Neuron (in vitro differentiated cells): ENCODE measurements around the gene DNAJB1.
"Not testable (repeated sequence)": the region's sequence is repeated elsewhere in the genome, so short reads cannot be mapped to it uniquely, and the experiment has no call there.

ENCODE experiments used
- H2AFZ ChIP-seq: one replicate; pipeline ENCODE4 v1.6.1; 2013; ENCODE audit warnings: low read depth, mild to moderate bottlenecking, inconsistent platforms, low read length, moderate library complexity
- H3K27me3 ChIP-seq: one replicate; pipeline ENCODE4 v1.6.1; 2013; ENCODE audit warnings: low read length; ENCODE audit not compliant: insufficient read depth
- H3K36me3 ChIP-seq: one replicate; pipeline ENCODE4 v1.6.1; 2013; ENCODE audit warnings: low read length; ENCODE audit not compliant: insufficient read depth
- H3K4me1 ChIP-seq: one replicate; pipeline ENCODE4 v1.6.1; 2013; ENCODE audit warnings: low read length; ENCODE audit not compliant: insufficient read depth
- H3K4me3 ChIP-seq: 2 replicates; pipeline ENCODE4 v1.5.1; 2013; ENCODE audit warnings: mild to moderate bottlenecking, low read length, moderate library complexity
- H3K9me3 ChIP-seq: one replicate; pipeline ENCODE4 v1.6.1; 2013; ENCODE audit warnings: low read length

The DNAJB1 gene

GRCh38 chr19:14517840-14518505 is at the start of gene DNAJB1:
Gene DNAJB1, minus strand, starts transcription at chr19:14518397. Its CDS starts 48 bp downstream, at chr19:14518349.
- no peak within 1 kb of the TSS for H2AFZ ChIP-seq
- H3K27me3 ChIP-seq, result no peaks in the 10 kb centered on the region
- H3K9me3 ChIP-seq, result no peaks in the 10 kb centered on the region
- H3K4me3 ChIP-seq, result peak within 1 kb of the TSS; percentile 88
- H3K36me3 ChIP-seq, result peaks cover 31% of the 10 kb centered on the region
- H3K4me1 ChIP-seq, result peaks cover 36% of the 10 kb centered on the region

- Histone ChIP-seq H3K27me3 (no peaks in the 10 kb centered on the region), H3K9me3 (no peaks in the 10 kb centered on the region), H3K36me3 (peaks cover 27% of the 10 kb centered on the region), H3K4me3 (no peak overlapping the region), H3K4me1 (peaks cover 5% of the 10 kb centered on the region), H2AFZ (no peak overlapping the region)
Measured at GRCh38 chr19:14567079-14567478, 48.9 kb upstream of the DNAJB1 start.

- Histone ChIP-seq H3K36me3 (peaks cover 27% of the 10 kb centered on the region), H2AFZ (no peak overlapping the region), H3K4me3 (no peak overlapping the region), H3K4me1 (peaks cover 5% of the 10 kb centered on the region), H3K9me3 (no peaks in the 10 kb centered on the region), H3K27me3 (no peaks in the 10 kb centered on the region)
Measured at GRCh38 chr19:14566712-14567077, 48.5 kb upstream of the DNAJB1 start.

- H3K9me3 ChIP-seq, result no peaks in the 10 kb centered on the region
- H3K27me3 ChIP-seq, result no peaks in the 10 kb centered on the region
- no peak overlapping the region for H3K4me3 ChIP-seq
- peaks cover 27% of the 10 kb centered on the region for H3K36me3 ChIP-seq
- no peak overlapping the region for H2AFZ ChIP-seq
- H3K4me1 ChIP-seq, result peaks cover 3% of the 10 kb centered on the region
Measured at GRCh38 chr19:14565765-14566711, 47.8 kb upstream of the DNAJB1 start.

- Histone ChIP-seq H3K4me3 (no peak overlapping the region), H2AFZ (no peak overlapping the region), H3K9me3 (no peaks in the 10 kb centered on the region), H3K4me1 (peaks cover 7% of the 10 kb centered on the region), H3K36me3 (peaks cover 27% of the 10 kb centered on the region), H3K27me3 (no peaks in the 10 kb centered on the region)
Measured at GRCh38 chr19:14565298-14565679, 47.1 kb upstream of the DNAJB1 start.

GRCh38 chr19:14564652-14565297 is 46.6 kb upstream of the DNAJB1 start:
- H3K4me3 ChIP-seq, H2AFZ ChIP-seq, H3K9me3 ChIP-seq: not testable (repeated sequence)

GRCh38 chr19:14563989-14564651 is 45.9 kb upstream of the DNAJB1 start:
- Histone ChIP-seq H3K27me3 (no peaks in the 10 kb centered on the region), H3K9me3 (no peaks in the 10 kb centered on the region), H2AFZ (no peak overlapping the region), H3K36me3 (peaks cover 23% of the 10 kb centered on the region), H3K4me1 (peaks cover 10% of the 10 kb centered on the region), H3K4me3 (no peak overlapping the region)

More at GRCh38 chr19:14564652-14565297, 46.6 kb upstream of the DNAJB1 start:
- H3K4me1 ChIP-seq, H3K27me3 ChIP-seq: not testable (repeated sequence)
- H3K36me3 ChIP-seq, result peaks cover 27% of the 10 kb centered on the region

- Histone ChIP-seq H3K4me3 (no peak overlapping the region), H3K36me3 (peaks cover 22% of the 10 kb centered on the region), H3K27me3 (no peaks in the 10 kb centered on the region), H3K9me3 (no peaks in the 10 kb centered on the region), H2AFZ (no peak overlapping the region), H3K4me1 (peaks cover 13% of the 10 kb centered on the region)
Measured at GRCh38 chr19:14563590-14563926, 45.4 kb upstream of the DNAJB1 start.

- H3K4me3 ChIP-seq, result no peak overlapping the region
- no peak overlapping the region for H2AFZ ChIP-seq
- no peaks in the 10 kb centered on the region for H3K27me3 ChIP-seq
- H3K9me3 ChIP-seq, result no peaks in the 10 kb centered on the region
- H3K36me3 ChIP-seq, result peaks cover 18% of the 10 kb centered on the region
- peaks cover 16% of the 10 kb centered on the region for H3K4me1 ChIP-seq
Measured at GRCh38 chr19:14562660-14563589, 44.7 kb upstream of the DNAJB1 start.

- H3K4me3 ChIP-seq, result no peak overlapping the region
- no peaks in the 10 kb centered on the region for H3K27me3 ChIP-seq
- H2AFZ ChIP-seq, result no peak overlapping the region
- peaks cover 18% of the 10 kb centered on the region for H3K36me3 ChIP-seq
- no peaks in the 10 kb centered on the region for H3K9me3 ChIP-seq
- H3K4me1 ChIP-seq, result peaks cover 16% of the 10 kb centered on the region
Measured at GRCh38 chr19:14561847-14562351, 43.7 kb upstream of the DNAJB1 start.

- peaks cover 16% of the 10 kb centered on the region for H3K4me1 ChIP-seq
- no peaks in the 10 kb centered on the region for H3K9me3 ChIP-seq
- H3K36me3 ChIP-seq, result peaks cover 17% of the 10 kb centered on the region
- H3K4me3 ChIP-seq, result no peak overlapping the region
- no peaks in the 10 kb centered on the region for H3K27me3 ChIP-seq
- H2AFZ ChIP-seq, result no peak overlapping the region
Measured at GRCh38 chr19:14561249-14561648, 43.1 kb upstream of the DNAJB1 start.

- H3K27me3 ChIP-seq, result no peaks in the 10 kb centered on the region
- H3K36me3 ChIP-seq, result peaks cover 14% of the 10 kb centered on the region
- peaks cover 16% of the 10 kb centered on the region for H3K4me1 ChIP-seq
- H3K4me3 ChIP-seq, result no peak overlapping the region
- no peak overlapping the region for H2AFZ ChIP-seq
- H3K9me3 ChIP-seq, result no peaks in the 10 kb centered on the region
Measured at GRCh38 chr19:14560776-14561108, 42.5 kb upstream of the DNAJB1 start.
